GM21360 (cell line): ENCODE measurements around the gene KLKB1.
"Not testable (repeated sequence)": the region's sequence is repeated elsewhere in the genome, so short reads cannot be mapped to it uniquely, and the experiment has no call there.

Experiments used
- ATAC-seq: cut with Tn5 transposase; IDR thresholded peaks from one replicate; pipeline ENCODE4 v1.9.1; 2021; ENCODE audit warnings: mild to moderate bottlenecking, moderate library complexity; ENCODE audit not compliant: unreplicated experiment

The KLKB1 gene

GRCh38 chr4:186226521-186227189 is 652 bp upstream of the KLKB1 start:
- no peak for ATAC-seq

- no peak for ATAC-seq
These were observed 622 bp downstream of the KLKB1 start for GRCh38 chr4:186227744-186228513.

- ATAC-seq = no peak
These were observed 1.2 kb downstream of the KLKB1 start for GRCh38 chr4:186228514-186228894.

- ATAC-seq = no peak
These were observed 7.1 kb downstream of the KLKB1 start for GRCh38 chr4:186234367-186234766.

GRCh38 chr4:186236126-186236525 is 8.8 kb downstream of the KLKB1 start:
- no peak for ATAC-seq

GRCh38 chr4:186240452-186240847 is 13.1 kb downstream of the KLKB1 start:
- ATAC-seq = no peak

- no peak for ATAC-seq
These were observed 13.7 kb downstream of the KLKB1 start for GRCh38 chr4:186240848-186241491.

- ATAC-seq = no peak
These were observed 14.3 kb downstream of the KLKB1 start for GRCh38 chr4:186241616-186242015.

- not testable (repeated sequence) for ATAC-seq
These were observed 14.7 kb downstream of the KLKB1 start for GRCh38 chr4:186242031-186242430.

GRCh38 chr4:186243331-186243730 is 16.0 kb downstream of the KLKB1 start:
- no peak for ATAC-seq

- ATAC-seq = no peak
These were observed 17.5 kb downstream of the KLKB1 start for GRCh38 chr4:186244835-186245234.

- not testable (repeated sequence) for ATAC-seq
These were observed 19.9 kb downstream of the KLKB1 start for GRCh38 chr4:186247062-186247752.

- no peak for ATAC-seq
These were observed 21.3 kb downstream of the KLKB1 start for GRCh38 chr4:186248643-186249042.

- no peak for ATAC-seq
These were observed 22.8 kb downstream of the KLKB1 start for GRCh38 chr4:186249785-186250754.

- ATAC-seq = no peak
These were observed 23.5 kb downstream of the KLKB1 start for GRCh38 chr4:186250760-186251159.

- ATAC-seq = no peak
These were observed 27.8 kb downstream of the KLKB1 start for GRCh38 chr4:186255122-186255521.

- no peak for ATAC-seq
These were observed 31.0 kb downstream of the KLKB1 start for GRCh38 chr4:186258216-186258811.

- no peak for ATAC-seq
These were observed 32.8 kb downstream of the KLKB1 start for GRCh38 chr4:186260117-186260503.

GRCh38 chr4:186260504-186261448 is 33.5 kb downstream of the KLKB1 start:
- no peak for ATAC-seq
